GM19395 (cell line): Measurements from ENCODE around the gene NWD2.

Source experiments
- ATAC-seq: cut with Tn5 transposase; IDR thresholded peaks from one replicate; pipeline ENCODE4 v1.9.1; 2021; ENCODE audit warnings: mild to moderate bottlenecking, moderate library complexity; ENCODE audit not compliant: unreplicated experiment

The NWD2 gene

GRCh38 chr4:37279121-37279520, 34.6 kb downstream of the NWD2 start:
- no peak for ATAC-seq

- no peak for ATAC-seq
Measured at GRCh38 chr4:37279894-37280592, 35.5 kb downstream of the NWD2 start.

- ATAC-seq, result no peak
Measured at GRCh38 chr4:37299468-37299867, 54.9 kb downstream of the NWD2 start.

GRCh38 chr4:37304612-37305011, 60.1 kb downstream of the NWD2 start:
- ATAC-seq, result no peak

GRCh38 chr4:37305984-37306383, 61.4 kb downstream of the NWD2 start:
- peak; percentile 60 for ATAC-seq

- no peak for ATAC-seq
Measured at GRCh38 chr4:37317104-37317643, 72.6 kb downstream of the NWD2 start.

- no peak for ATAC-seq
Measured at GRCh38 chr4:37320513-37321235, 76.1 kb downstream of the NWD2 start.

- no peak for ATAC-seq
Measured at GRCh38 chr4:37322122-37322521, 77.6 kb downstream of the NWD2 start.

- no peak for ATAC-seq
Measured at GRCh38 chr4:37324546-37324945, 80.0 kb downstream of the NWD2 start.

GRCh38 chr4:37326852-37327251, 82.3 kb downstream of the NWD2 start:
- ATAC-seq, result no peak

- no peak for ATAC-seq
Measured at GRCh38 chr4:37338972-37339371, 94.4 kb downstream of the NWD2 start.

- no peak for ATAC-seq
Measured at GRCh38 chr4:37358748-37359147, 114.2 kb downstream of the NWD2 start.

GRCh38 chr4:37359261-37359660, 114.7 kb downstream of the NWD2 start:
- ATAC-seq, result no peak

- ATAC-seq, result no peak
Measured at GRCh38 chr4:37365888-37366287, 121.3 kb downstream of the NWD2 start.

- no peak for ATAC-seq
Measured at GRCh38 chr4:37367901-37368300, 123.4 kb downstream of the NWD2 start.

- ATAC-seq, result no peak
Measured at GRCh38 chr4:37370052-37370451, 125.5 kb downstream of the NWD2 start.

GRCh38 chr4:37381040-37381668, 136.6 kb downstream of the NWD2 start:
- no peak for ATAC-seq

GRCh38 chr4:37383579-37384229, 139.2 kb downstream of the NWD2 start:
- peak; percentile 69 for ATAC-seq

- ATAC-seq, result no peak
Measured at GRCh38 chr4:37385424-37385823, 140.9 kb downstream of the NWD2 start.

- no peak for ATAC-seq
Measured at GRCh38 chr4:37388681-37389365, 144.3 kb downstream of the NWD2 start.

GRCh38 chr4:37389366-37389765, 144.8 kb downstream of the NWD2 start:
- ATAC-seq, result no peak
